ENCODE results near the gene ENTPD6.
A peak's percentile ranks its signal among the peaks of the same experiment; 100 is the strongest.
"Not testable (repeated sequence)": the region's sequence is repeated elsewhere in the genome, so short reads cannot be mapped to it uniquely, and the experiment has no call there.

Gene ENTPD6

GRCh38 chr20:25176184-25176583 lies 19.3 kb upstream of the ENTPD6 start:
- DNase-seq (ENCODE audit: extremely low read depth, low read depth) = no peak
- H3K4me3 ChIP-seq (replicated peaks; ENCODE audit: low read depth, low read length) = no peak overlapping the region
- TF ChIP-seq CTCF (IDR thresholded peaks at IDR 0.05; ENCODE audit: low read depth, low read length, missing control alignments) = no peak

GRCh38 chr20:25177890-25178321 lies 17.6 kb upstream of the ENTPD6 start:
- H3K4me3 ChIP-seq (replicated peaks; ENCODE audit: low read depth, low read length) = no peak overlapping the region
- TF ChIP-seq CTCF (IDR thresholded peaks at IDR 0.05; ENCODE audit: low read depth, low read length, missing control alignments) = no peak
- DNase-seq (ENCODE audit: extremely low read depth, low read depth) = no peak

- DNase-seq (ENCODE audit: extremely low read depth, low read depth) = peak; percentile 63
- H3K4me3 ChIP-seq (replicated peaks; ENCODE audit: low read depth, low read length) = no peak overlapping the region
- peak; percentile 86 for TF ChIP-seq CTCF (IDR thresholded peaks at IDR 0.05; ENCODE audit: low read depth, low read length, missing control alignments)
Observed at GRCh38 chr20:25178563-25179438, 16.7 kb upstream of the ENTPD6 start.

GRCh38 chr20:25179439-25180089 lies 15.9 kb upstream of the ENTPD6 start:
- DNase-seq (ENCODE audit: extremely low read depth, low read depth) = no peak
- H3K4me3 ChIP-seq (replicated peaks; ENCODE audit: low read depth, low read length) = no peak overlapping the region
- no peak for TF ChIP-seq CTCF (IDR thresholded peaks at IDR 0.05; ENCODE audit: low read depth, low read length, missing control alignments)

GRCh38 chr20:25184391-25184790 lies 11.1 kb upstream of the ENTPD6 start:
- H3K4me3 ChIP-seq (replicated peaks; ENCODE audit: low read depth, low read length); DNase-seq (ENCODE audit: extremely low read depth, low read depth): not testable (repeated sequence)

GRCh38 chr20:25187220-25187619 lies 8.3 kb upstream of the ENTPD6 start:
- TF ChIP-seq CTCF (IDR thresholded peaks at IDR 0.05; ENCODE audit: low read depth, low read length, missing control alignments) = no peak
- DNase-seq (ENCODE audit: extremely low read depth, low read depth) = no peak
- no peak overlapping the region for H3K4me3 ChIP-seq (replicated peaks; ENCODE audit: low read depth, low read length)

- no peak for DNase-seq (ENCODE audit: extremely low read depth, low read depth)
- H3K4me3 ChIP-seq (replicated peaks; ENCODE audit: low read depth, low read length) = no peak overlapping the region
- TF ChIP-seq CTCF (IDR thresholded peaks at IDR 0.05; ENCODE audit: low read depth, low read length, missing control alignments) = no peak
Observed at GRCh38 chr20:25187635-25188034, 7.9 kb upstream of the ENTPD6 start.
